ENCODE data around the gene ZNF33B.
"Not testable (repeated sequence)": the region's sequence is repeated elsewhere in the genome, so short reads cannot be mapped to it uniquely, and the experiment has no call there.

Gene ZNF33B

GRCh38 chr10:42615419-42615818 lies 23.0 kb downstream of the ZNF33B start:
- no peak for DNase-seq (ENCODE audit: low spot score)

GRCh38 chr10:42609872-42610271 lies 28.5 kb downstream of the ZNF33B start:
- DNase-seq (ENCODE audit: low spot score) = no peak

DNA sequence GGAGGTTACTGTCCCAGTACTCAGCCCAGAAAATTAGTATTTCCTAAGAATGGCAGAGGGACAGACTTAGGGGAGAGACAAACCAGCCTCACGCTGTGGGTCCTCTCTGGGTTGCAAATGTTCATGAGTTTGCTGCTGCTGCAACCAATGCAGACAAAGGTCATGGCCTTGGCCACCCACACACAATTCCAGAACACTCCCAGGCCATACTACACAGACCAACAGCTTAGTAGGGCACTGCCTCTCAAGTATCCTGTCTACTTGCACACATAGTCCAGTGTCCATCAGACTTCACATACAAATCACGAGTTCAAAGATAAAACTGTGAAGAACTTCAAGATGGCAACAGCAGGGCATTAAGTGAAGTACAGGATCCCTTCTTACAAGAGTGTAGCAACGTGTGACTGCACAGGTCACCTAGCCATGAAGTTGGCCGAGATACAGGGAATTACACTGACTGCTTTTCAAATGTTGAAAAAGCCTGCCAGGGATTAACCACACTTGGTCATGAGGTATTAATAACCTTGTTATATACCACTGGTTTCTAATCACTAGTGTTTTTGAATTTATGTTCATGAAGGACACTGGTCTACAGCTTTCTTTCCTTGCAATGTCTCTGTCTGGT lies 40.0 kb downstream of the ZNF33B start:
- no peak for DNase-seq (ENCODE audit: low spot score)

DNA sequence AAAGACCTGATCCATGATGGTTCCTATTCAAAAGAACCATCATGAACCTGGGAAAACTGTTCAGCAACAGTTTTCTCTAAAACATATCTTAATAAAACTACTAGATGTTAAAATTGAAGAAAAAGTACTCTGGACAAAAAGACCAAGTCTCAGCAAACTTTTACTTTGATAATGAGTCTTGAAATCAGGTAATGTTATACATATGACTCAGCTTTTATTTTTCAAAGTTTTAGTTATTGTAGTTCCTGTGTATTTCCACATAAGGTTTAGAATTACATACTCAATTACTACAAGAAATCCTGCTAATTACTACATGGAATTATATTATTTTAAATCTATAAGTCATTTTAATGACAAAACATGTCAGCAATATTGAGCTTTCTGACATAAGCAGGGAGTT lies 42.2 kb downstream of the ZNF33B start:
- no peak for DNase-seq (ENCODE audit: low spot score)

- no peak for DNase-seq (ENCODE audit: low spot score)
These were observed 44.1 kb downstream of the ZNF33B start for GRCh38 chr10:42594246-42594650.

DNA sequence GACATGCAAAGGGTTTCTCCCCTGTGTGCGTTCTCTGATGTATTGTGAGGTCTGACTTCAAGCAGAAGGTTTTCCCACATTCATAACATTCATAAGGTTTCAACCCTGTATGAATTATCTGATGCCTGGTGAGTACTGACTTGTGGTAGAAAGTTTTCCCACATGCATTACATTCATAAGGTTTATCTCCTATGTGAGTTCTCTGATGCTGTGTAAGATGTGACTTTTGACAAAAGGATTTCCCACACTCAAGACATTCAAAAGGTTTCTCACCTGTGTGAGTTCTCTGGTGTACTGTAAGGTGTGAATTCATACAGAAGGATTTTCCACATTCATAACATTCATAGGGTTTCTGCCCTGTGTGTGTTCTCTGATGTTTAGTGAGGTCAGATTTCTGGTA lies 45.1 kb downstream of the ZNF33B start:
- no peak for DNase-seq (ENCODE audit: low spot score)

DNA sequence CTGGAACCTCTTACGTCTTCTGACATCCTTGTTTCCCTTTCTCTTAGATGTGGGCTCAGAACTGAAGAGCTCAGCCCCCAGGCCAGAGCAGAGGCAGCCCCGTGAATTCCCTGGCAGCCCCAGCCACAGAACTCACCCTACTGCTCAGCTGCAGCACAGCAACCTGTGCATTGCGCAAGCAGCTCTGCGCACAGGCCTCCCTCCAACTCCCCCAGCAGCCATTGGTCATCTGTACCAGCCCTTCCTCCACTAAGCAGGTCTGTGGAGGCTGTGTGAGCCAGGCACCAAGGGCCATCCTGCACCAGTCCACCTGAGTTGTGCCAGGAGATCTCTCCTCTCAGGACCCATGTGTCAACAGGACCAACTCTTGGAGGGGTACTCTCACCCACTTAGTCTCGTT lies 54.5 kb downstream of the ZNF33B start:
- DNase-seq (ENCODE audit: low spot score) = no peak

DNA sequence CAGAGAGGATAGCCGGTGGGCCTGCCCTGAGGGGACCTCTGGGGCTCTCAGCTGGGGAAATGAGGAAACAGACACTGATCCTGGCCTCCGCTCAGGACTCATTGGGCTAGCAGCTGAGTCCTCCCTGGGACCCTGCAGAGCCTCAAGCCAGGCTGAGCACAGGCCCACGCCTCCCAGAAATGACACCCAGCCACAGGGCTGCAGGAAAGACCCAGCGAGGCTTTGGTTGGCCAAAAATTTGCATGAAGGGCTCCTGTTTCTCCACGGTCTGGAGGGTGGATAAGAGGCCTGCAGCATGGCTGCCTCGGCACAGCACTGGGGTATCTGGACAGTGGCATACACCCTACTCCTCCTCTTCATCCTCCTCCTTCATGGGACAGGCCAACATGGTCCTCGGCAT lies 60.4 kb downstream of the ZNF33B start:
- no peak for DNase-seq (ENCODE audit: low spot score)

- DNase-seq (ENCODE audit: low spot score) = no peak
These were observed 62.0 kb downstream of the ZNF33B start for GRCh38 chr10:42576338-42576737.

GRCh38 chr10:42574336-42574735 lies 64.0 kb downstream of the ZNF33B start:
- DNase-seq (ENCODE audit: low spot score) = no peak

DNA sequence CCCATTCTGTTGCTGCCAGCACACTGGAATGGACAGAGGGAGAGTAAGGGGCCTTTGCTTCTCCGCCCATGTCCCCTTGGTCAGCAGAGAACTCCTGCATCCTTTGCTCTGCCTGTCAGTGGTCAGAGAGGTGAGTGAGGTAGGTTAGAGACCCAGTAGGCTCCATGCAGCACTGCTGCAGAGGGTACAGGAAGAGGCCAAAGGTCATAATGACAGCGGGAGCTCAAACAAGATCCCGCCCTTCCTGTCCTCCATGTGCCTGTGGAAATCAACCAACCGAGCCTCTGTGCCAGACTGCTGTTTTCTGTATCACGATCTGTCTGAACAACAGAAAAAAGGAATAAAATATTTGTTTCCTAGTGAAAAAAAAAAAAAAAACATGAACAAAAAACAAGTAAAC lies 81.4 kb downstream of the ZNF33B start:
- DNase-seq (ENCODE audit: low spot score) = no peak

DNA sequence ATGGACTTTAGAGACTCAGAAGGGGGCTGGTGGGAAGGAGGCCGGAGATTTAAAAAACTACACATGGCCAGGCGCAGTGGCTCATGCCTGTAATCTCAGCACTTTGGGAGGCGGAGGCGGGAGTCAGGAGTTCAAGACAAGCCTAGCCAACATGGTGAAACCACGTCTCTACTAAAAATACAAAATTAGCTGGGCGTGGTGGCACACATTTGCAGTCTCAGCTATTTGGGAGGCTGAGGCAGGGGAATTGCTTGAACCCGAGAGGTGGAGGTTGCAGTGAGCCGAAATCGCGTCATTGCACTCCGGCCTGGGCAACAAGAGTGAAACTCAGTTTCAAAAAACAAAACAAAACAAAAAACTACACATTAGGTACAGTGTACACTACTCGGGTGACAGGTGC lies 84.8 kb downstream of the ZNF33B start:
- not testable (repeated sequence) for DNase-seq (ENCODE audit: low spot score)

- DNase-seq (ENCODE audit: low spot score) = no peak
These were observed 85.3 kb downstream of the ZNF33B start for GRCh38 chr10:42553064-42553407.

DNA sequence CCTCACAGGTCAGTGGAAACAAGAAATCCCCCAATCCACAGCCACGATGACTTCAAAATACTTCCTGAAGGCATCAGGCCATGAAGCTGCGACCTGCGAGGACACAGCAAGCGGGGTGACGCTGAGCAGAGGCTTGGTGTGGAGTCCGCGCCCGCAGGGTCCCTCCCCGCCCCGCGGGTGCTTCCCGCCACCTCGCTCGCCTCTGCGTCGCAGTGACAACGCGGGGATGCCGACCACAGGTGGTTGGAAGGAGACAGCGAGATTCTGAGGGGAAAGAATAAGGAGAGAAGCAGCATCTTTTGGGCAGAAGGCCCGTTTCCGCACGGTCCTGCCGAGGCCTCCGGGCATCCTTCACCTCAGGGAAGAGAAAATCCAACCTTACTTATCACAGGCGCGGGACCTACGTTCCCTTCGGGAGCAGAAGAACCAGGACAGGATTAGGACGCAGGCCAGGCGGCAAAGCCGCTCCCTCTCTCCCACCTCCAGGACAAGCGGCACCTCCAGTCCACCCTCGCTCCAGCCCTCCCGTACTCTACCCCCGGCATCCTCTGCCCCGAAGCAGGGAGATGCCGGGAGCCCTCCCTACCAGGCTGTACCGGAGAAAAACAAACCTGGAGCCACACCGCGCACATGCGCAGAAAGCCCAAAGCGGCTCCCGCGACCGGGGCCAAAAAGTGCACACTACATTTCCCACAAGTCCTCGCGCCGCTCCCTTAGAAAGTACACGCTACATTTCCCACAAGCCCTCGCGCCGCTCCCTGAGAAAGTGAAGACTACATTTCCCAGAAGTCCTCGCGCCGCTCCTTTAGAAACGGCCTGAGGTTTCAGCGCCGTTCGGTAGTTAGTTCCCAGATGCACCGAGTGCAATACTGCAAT lies 85.9 kb downstream of the ZNF33B start:
- peak; percentile 98 for DNase-seq (ENCODE audit: low spot score)

DNA sequence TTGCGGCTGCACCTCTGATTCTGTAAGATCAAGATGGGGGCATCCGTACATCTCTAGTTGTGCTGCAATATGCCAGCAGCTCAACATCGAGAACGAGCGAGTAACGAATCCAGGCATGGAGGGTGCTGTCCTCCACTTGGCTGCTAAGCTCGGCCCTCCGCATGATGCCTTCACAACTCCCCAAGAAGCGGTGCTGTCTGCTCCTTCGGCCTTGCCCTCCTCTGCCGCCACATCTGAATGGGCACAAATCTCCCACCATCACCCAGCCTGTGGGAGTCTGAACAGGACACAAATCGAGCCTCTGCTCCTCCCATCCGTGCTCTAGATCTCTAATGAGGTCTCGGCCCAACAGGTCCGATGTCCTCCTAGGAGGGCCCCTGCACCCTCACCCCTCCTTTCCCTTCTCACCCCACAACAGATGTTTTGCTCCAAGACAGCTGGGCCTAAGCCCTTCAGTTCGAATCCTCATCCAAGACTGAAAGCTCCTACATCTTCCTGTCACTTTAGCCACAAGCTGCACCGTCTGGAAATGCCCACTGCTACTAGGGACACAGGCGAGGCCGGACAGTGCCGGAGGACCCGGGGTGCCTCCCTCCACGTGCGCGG lies 86.7 kb downstream of the ZNF33B start:
- DNase-seq (ENCODE audit: low spot score) = peak; percentile 3

- no peak for DNase-seq (ENCODE audit: low spot score)
These were observed 88.5 kb downstream of the ZNF33B start for GRCh38 chr10:42549851-42550250.

GRCh38 chr10:42548254-42548653 lies 90.1 kb downstream of the ZNF33B start:
- no peak for DNase-seq (ENCODE audit: low spot score)

- no peak for DNase-seq (ENCODE audit: low spot score)
These were observed 93.4 kb downstream of the ZNF33B start for GRCh38 chr10:42544945-42545344.

GRCh38 chr10:42543840-42544372 lies 94.5 kb downstream of the ZNF33B start:
- DNase-seq (ENCODE audit: low spot score) = peak; percentile 47
